PC-3 (cell line): ENCODE results near the gene TUBGCP2.

Source experiments
- CTCF ChIP-seq: fragments of 300-600 bp; sonication (generic); conservative IDR thresholded peaks from 2 replicates; pipeline ENCODE4 v1.5.1; 2017; ENCODE audit warnings: antibody characterized with exemption, low read depth, mild to moderate bottlenecking, low read length
- EZH2 ChIP-seq: fragments of 300-600 bp; sonication (generic); IDR thresholded peaks from one replicate; pipeline ENCODE4 v1.6.1; 2017; ENCODE audit warnings: antibody characterized with exemption, mild to moderate bottlenecking, low read length; ENCODE audit not compliant: unreplicated experiment

GRCh38 chr10:133324198-133324792 is 15.6 kb upstream of the TUBGCP2 start:
- no peak for TF ChIP-seq CTCF
- TF ChIP-seq EZH2 = no peak
